H1 (cell line): Measurements from ENCODE around the gene SLC35F6. TPM values are rescaled to one million over a fixed set of nuclear protein-coding genes. Genes with fewer than 3 reads are reported as not detected.

Experiments used
- CTCF ChIA-PET: fragments of 300-600 bp; sonication (Branson Sonifier 250); formaldehyde crosslinking; loops from one replicate; lab custom pipeline; 2021; ENCODE audit not compliant: partially characterized antibody; lab: Charles Lee
- POLR2A ChIA-PET: fragments of 300-600 bp; sonication (Branson Sonifier 250); formaldehyde crosslinking; loops from one replicate; lab custom pipeline; 2021; ENCODE audit warnings: inconsistent platforms; ENCODE audit not compliant: partially characterized antibody; lab: Charles Lee
- DNase-seq, 2 experiments: peaks; one replicate each; pipeline versions ENCODE4 v3.0.0 to v3.0.0-alpha.2; 2010 to 2022; ENCODE audit warnings: low spot score in 2 of 2, low read depth in 1 of 2, mixed read lengths in 1 of 2
- FAIRE-seq: peaks from 2 replicates; lab custom pipeline; 2011; peaks lifted over from hg19 to GRCh38; lab: Jason Lieb, UNC
- H2AFZ ChIP-seq: 2 replicates; pipeline ENCODE4 v1.8.1; 2012; ENCODE audit warnings: low read length, inconsistent platforms
- H2AK5ac ChIP-seq: 2 replicates; pipeline ENCODE4 v1.6.1; 2013; ENCODE audit warnings: low read depth, low read length
- H2BK120ac ChIP-seq: replicated peaks from 2 replicates; pipeline ENCODE3; 2013; ENCODE audit warnings: low read depth, low read length, inconsistent platforms
- H2BK12ac ChIP-seq: 2 replicates; pipeline ENCODE4 v1.6.1; 2013; ENCODE audit warnings: low read depth, low read length
- H2BK15ac ChIP-seq: 2 replicates; pipeline ENCODE4 v1.6.1; 2013; ENCODE audit warnings: low read length
- H2BK20ac ChIP-seq: 2 replicates; pipeline ENCODE4 v1.6.1; 2013; ENCODE audit warnings: low read length
- H2BK5ac ChIP-seq: 2 replicates; pipeline ENCODE4 v1.6.1; 2013; ENCODE audit warnings: low read depth, low read length
- H3K14ac ChIP-seq: 2 replicates; pipeline ENCODE4 v1.6.1; 2013; ENCODE audit warnings: inconsistent platforms; ENCODE audit not compliant: insufficient read length
- H3K18ac ChIP-seq: 2 replicates; pipeline ENCODE4 v1.6.1; 2013; ENCODE audit warnings: low read length; ENCODE audit errors: extremely low read depth
- H3K23ac ChIP-seq: 2 replicates; pipeline ENCODE4 v1.6.1; 2013; ENCODE audit warnings: inconsistent platforms; ENCODE audit not compliant: insufficient read length
- H3K23me2 ChIP-seq: 2 replicates; pipeline ENCODE4 v1.6.1; 2013; ENCODE audit warnings: low read depth, low read length
- H3K27ac ChIP-seq: 2 replicates; pipeline ENCODE4 v1.6.1; 2011; ENCODE audit warnings: low read depth, low read length, inconsistent platforms
- H3K27me3 ChIP-seq, 4 experiments: replicated peaks in 1 of 4; 1 replicate in 1 of 4; 2 replicates in 3 of 4; pipeline versions ENCODE4 v1.6.1 to v1.8.1; 2011 to 2013; ENCODE audit warnings: low read length in 3 of 4, mild to moderate bottlenecking in 3 of 4, inconsistent platforms in 2 of 4, mixed read lengths in 2 of 4, moderate library complexity in 1 of 4; ENCODE audit not compliant: control insufficient read depth in 3 of 4, insufficient read depth in 3 of 4; ENCODE audit errors: extremely low read depth in 1 of 4
- H3K36me3 ChIP-seq, 4 experiments: 2 replicates each; pipeline versions ENCODE4 v1.6.1 to v1.8.1; 2011 to 2013; ENCODE audit warnings: mild to moderate bottlenecking in 4 of 4, low read length in 3 of 4, moderate library complexity in 2 of 4, control low read depth in 1 of 4, inconsistent platforms in 1 of 4; ENCODE audit not compliant: insufficient read depth in 4 of 4, control insufficient read depth in 2 of 4
- H3K4ac ChIP-seq: replicated peaks from 2 replicates; pipeline ENCODE3; 2013; ENCODE audit warnings: low read length, low read depth, mixed read lengths, inconsistent platforms; ENCODE audit not compliant: insufficient read length
- H3K4me1 ChIP-seq, 4 experiments: replicated peaks in 1 of 4; 1 replicate in 1 of 4; 2 replicates in 3 of 4; pipeline versions ENCODE4 v1.6.1 to v1.8.1; 2011 to 2013; ENCODE audit warnings: low read length in 3 of 4, inconsistent platforms in 2 of 4, mixed read lengths in 1 of 4; ENCODE audit not compliant: insufficient read depth in 4 of 4, control insufficient read depth in 3 of 4
- H3K4me2 ChIP-seq, 2 experiments: 2 replicates each; pipeline versions ENCODE4 v1.6.1 to v1.8.1; 2011 to 2013; ENCODE audit warnings: low read depth in 2 of 2, low read length in 2 of 2, control low read depth in 1 of 2, inconsistent platforms in 1 of 2, mild to moderate bottlenecking in 1 of 2; ENCODE audit not compliant: insufficient read depth in 1 of 2
- H3K4me3 ChIP-seq, 4 experiments: fragments of 200-600, 300-600 bp in 1 of 4; sonication (generic), shearing (Covaris generic), sonication (Bioruptor Twin) in 1 of 4; 2 replicates each; pipeline versions ENCODE4 v1.5.1 to v1.8.1; 2011 to 2016; ENCODE audit warnings: low read length in 4 of 4, low read depth in 3 of 4, control low read depth in 2 of 4, inconsistent platforms in 2 of 4, mild to moderate bottlenecking in 2 of 4, mixed read lengths in 1 of 4, moderate library complexity in 1 of 4; ENCODE audit not compliant: insufficient read depth in 2 of 4; ENCODE audit errors: extremely low read depth in 1 of 4
- H3K56ac ChIP-seq: replicated peaks from 2 replicates; pipeline ENCODE3; 2013; ENCODE audit warnings: low read depth, mild to moderate bottlenecking, mixed read lengths, low read length, inconsistent platforms; ENCODE audit not compliant: insufficient read length
- H3K79me1 ChIP-seq: 2 replicates; pipeline ENCODE4 v1.6.1; 2013; ENCODE audit warnings: low read depth, low read length, control low read depth
- H3K79me2 ChIP-seq, 2 experiments: 2 replicates each; pipeline versions ENCODE4 v1.6.1 to v1.8.1; 2012 to 2013; ENCODE audit warnings: low read length in 2 of 2, mild to moderate bottlenecking in 2 of 2, inconsistent platforms in 1 of 2; ENCODE audit not compliant: insufficient read depth in 2 of 2, control insufficient read depth in 1 of 2
- H3K9ac ChIP-seq, 4 experiments: replicated peaks in 1 of 4; 1 replicate in 1 of 4; 2 replicates in 3 of 4; pipeline versions ENCODE4 v1.6.1 to v1.8.1; 2011 to 2013; ENCODE audit warnings: low read depth in 3 of 4, low read length in 3 of 4, control low read depth in 2 of 4, mild to moderate bottlenecking in 2 of 4, moderate library complexity in 2 of 4, inconsistent platforms in 1 of 4; ENCODE audit errors: extremely low read depth in 1 of 4
- H3K9me3 ChIP-seq, 2 experiments: 2 replicates each; pipeline versions ENCODE4 v1.6.1 to v1.8.1; 2012 to 2013; ENCODE audit warnings: mild to moderate bottlenecking in 2 of 2, moderate library complexity in 2 of 2, control low read depth in 1 of 2, inconsistent platforms in 1 of 2, low read depth in 1 of 2, low read length in 1 of 2, mixed read lengths in 1 of 2; ENCODE audit not compliant: insufficient read depth in 2 of 2
- H4K20me1 ChIP-seq, 2 experiments: replicated peaks in 1 of 2; 2 replicates each; pipeline versions ENCODE3 to v1.8.1; 2011 to 2013; ENCODE audit warnings: inconsistent platforms in 2 of 2, low read length in 2 of 2, mild to moderate bottlenecking in 1 of 2; ENCODE audit not compliant: insufficient read depth in 2 of 2, control insufficient read depth in 1 of 2
- H4K5ac ChIP-seq: 2 replicates; pipeline ENCODE4 v1.6.1; 2013; ENCODE audit warnings: low read length, low read depth, mixed read lengths, inconsistent platforms; ENCODE audit not compliant: insufficient read length
- H4K8ac ChIP-seq: 2 replicates; pipeline ENCODE4 v1.8.0; 2013; ENCODE audit warnings: mild to moderate bottlenecking, moderate library complexity, low read length, inconsistent platforms; ENCODE audit not compliant: insufficient read depth; ENCODE audit errors: extremely low read depth
- H4K91ac ChIP-seq: replicated peaks from 2 replicates; pipeline ENCODE3; 2013; ENCODE audit warnings: low read length, mixed read lengths, inconsistent platforms; ENCODE audit not compliant: insufficient read length
- ASH2L ChIP-seq: fragments of 200-600, 300-600 bp; sonication (generic); IDR thresholded peaks from one replicate; pipeline ENCODE4 v1.7.1; 2017; ENCODE audit warnings: low read length
- BACH1 ChIP-seq: IDR thresholded peaks from 2 replicates; pipeline ENCODE4 v1.6.1; 2012; ENCODE audit warnings: low read length, improper control_type of control experiment
- CBX8 ChIP-seq: fragments of 300-800, 300-1000 bp; sonication (generic); IDR thresholded peaks from 2 replicates; pipeline ENCODE4 v1.7.1; 2016; ENCODE audit warnings: low read depth, low read length, borderline replicate concordance
- HDAC6 ChIP-seq: IDR thresholded peaks from one replicate; pipeline ENCODE4 v1.7.1; 2012; ENCODE audit warnings: low read depth, mild to moderate bottlenecking, inconsistent platforms, low read length, moderate library complexity
- JUN ChIP-seq: IDR thresholded peaks from 2 replicates; pipeline ENCODE4 v1.6.1; 2011; ENCODE audit warnings: low read depth, mild to moderate bottlenecking, improper control_type of control experiment, low read length
- KDM4A ChIP-seq: IDR thresholded peaks from one replicate; pipeline ENCODE4 v1.7.1; 2012; ENCODE audit warnings: low read depth, mild to moderate bottlenecking, moderate library complexity, low read length, inconsistent platforms; ENCODE audit not compliant: severe bottlenecking
- NANOG ChIP-seq: IDR thresholded peaks from 2 replicates; pipeline ENCODE4 v1.6.1; 2011; ENCODE audit warnings: low read length, low read depth, mild to moderate bottlenecking, inconsistent platforms; ENCODE audit not compliant: insufficient read depth, poor library complexity, severe bottlenecking
- POLR2A ChIP-seq, 2 experiments: IDR thresholded peaks; 1 replicate in 1 of 2; 2 replicates in 1 of 2; pipeline ENCODE4 v1.6.1; 2011; ENCODE audit warnings: low read depth in 2 of 2, low read length in 2 of 2, mild to moderate bottlenecking in 2 of 2; ENCODE audit errors: control extremely low read depth in 1 of 2
- POLR2AphosphoS5 ChIP-seq: IDR thresholded peaks from 2 replicates; pipeline ENCODE4 v1.6.1; 2011; ENCODE audit warnings: low read depth, low read length
- WGBS, 2 experiments: shearing (Covaris generic) in 1 of 2; methylation state at CpG; one replicate each; pipeline versions ENCODE4 v1.1.6 to v1.1.7; 2013 to 2015; ENCODE audit warnings: low lambda C conversion rate in 2 of 2, mixed read lengths in 2 of 2, inconsistent platforms in 1 of 2, low coverage in 1 of 2, missing lambda C conversion rate in 1 of 2; ENCODE audit not compliant: insufficient replicate concordance in 2 of 2, insufficient coverage in 1 of 2, insufficient read length in 1 of 2; ENCODE audit errors: extremely low coverage in 1 of 2, missing lambda C conversion rate in 1 of 2; 5-methylcytosine and 5-hydroxymethylcytosine counted together
- polyA plus RNA-seq, 7 experiments: library from polyadenylated mRNA; depleted of rRNA in 3 of 7; stranded (reverse) in 5 of 7; unstranded in 2 of 7; fragments of >200 nt in 5 of 7; fragments of 200-250 nt in 2 of 7; gene quantifications; 1 replicate in 5 of 7; 2 replicates in 1 of 7; 4 replicates in 1 of 7; pipeline versions ENCODE4 v1.2.1 to v1.2.3, GENCODE V29; 2011 to 2013; ENCODE audit warnings: missing spikeins in 2 of 7, mixed read lengths in 2 of 7
- total RNA-seq: library from RNA; stranded (reverse); fragmentation: NEBNext Ultra II Directional; extraction: Animal tissue kit (Norgen Biotek cat#: 25700); gene quantifications from 2 replicates; pipeline ENCODE4 v1.2.1, GENCODE V29; 2021
- TF ChIP-seq, protein P1 (sequence below): IDR thresholded peaks from 2 replicates; pipeline ENCODE4 v1.6.1; 2012; ENCODE audit warnings: low read length, inconsistent platforms

The SLC35F6 gene
- total and polyA plus RNA-seq, 2 of the 8 experiments (the other 6 are each of a cell fraction or from before 2014, with no cell fraction given): 11.2 to 13.5 TPM

GRCh38 chr2:26784570-26785234, 20.6 kb downstream of the SLC35F6 start:
- Histone ChIP-seq H2BK12ac (peak overlapping the region; percentile 35; the same call in 1 of the 2 replicates), H4K20me1 (peaks cover 0 to 9% of the 10 kb centered on the region in 2 experiments), H2AFZ (no peak overlapping the region), H3K9ac (no peak overlapping the region; a peak in 1 of 7 replicates), H3K4me2 (peak overlapping the region; percentile 64 to 69; a peak in 3 of 4 replicates), H3K23ac (no peak overlapping the region), H4K91ac (no peak overlapping the region), H3K36me3 (peaks cover 0 to 4% (median 1%) of the 10 kb centered on the region in 4 experiments; a peak in 2 of 8 replicates), H3K4me1 (peaks cover 0 to 1% (median 0%) of the 10 kb centered on the region in 4 experiments; a peak in 2 of 7 replicates), H3K14ac (no peak overlapping the region), H2BK120ac (no peak overlapping the region), H2BK15ac (no peak overlapping the region; the same call in 1 of the 2 replicates), H3K79me2 (peaks cover 0 to 21% of the 10 kb centered on the region in 2 experiments; a peak in 3 of 4 replicates), H3K4ac (no peak overlapping the region), H3K23me2 (peaks cover 8% of the 10 kb centered on the region), H2BK5ac (no peak overlapping the region), H2BK20ac (no peak overlapping the region), H4K8ac (no peak overlapping the region), H3K18ac (no peak overlapping the region), H4K5ac (no peak overlapping the region), H3K27ac (no peak overlapping the region), H3K4me3 (peak overlapping the region in 2 of 4 experiments; percentile 3 to 75; a peak in 4 of 8 replicates), H3K27me3 (peaks cover 0 to 5% (median 4%) of the 10 kb centered on the region in 4 experiments; a peak in 2 of 7 replicates), H3K79me1 (peaks cover 10% of the 10 kb centered on the region; the same call in 1 of the 2 replicates), H2AK5ac (0 out of 2 replicates have a peak overlapping the region, but pooled peaks have one; percentile 8), H3K9me3 (no peaks in the 10 kb centered on the region), H3K56ac (no peak overlapping the region)
- DNase-seq: no peak
- TF ChIP-seq, protein P1, sequence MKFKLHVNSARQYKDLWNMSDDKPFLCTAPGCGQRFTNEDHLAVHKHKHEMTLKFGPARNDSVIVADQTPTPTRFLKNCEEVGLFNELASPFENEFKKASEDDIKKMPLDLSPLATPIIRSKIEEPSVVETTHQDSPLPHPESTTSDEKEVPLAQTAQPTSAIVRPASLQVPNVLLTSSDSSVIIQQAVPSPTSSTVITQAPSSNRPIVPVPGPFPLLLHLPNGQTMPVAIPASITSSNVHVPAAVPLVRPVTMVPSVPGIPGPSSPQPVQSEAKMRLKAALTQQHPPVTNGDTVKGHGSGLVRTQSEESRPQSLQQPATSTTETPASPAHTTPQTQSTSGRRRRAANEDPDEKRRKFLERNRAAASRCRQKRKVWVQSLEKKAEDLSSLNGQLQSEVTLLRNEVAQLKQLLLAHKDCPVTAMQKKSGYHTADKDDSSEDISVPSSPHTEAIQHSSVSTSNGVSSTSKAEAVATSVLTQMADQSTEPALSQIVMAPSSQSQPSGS: no peak
- TF ChIP-seq POLR2A (IDR thresholded peaks at IDR 0.05; ENCODE audit: control extremely low read depth in 1 of 2, low read depth in 2 of 2, low read length in 2 of 2) (no peak), BACH1 (no peak), JUN (no peak), NANOG (no peak), CBX8 (no peak), HDAC6 (no peak), KDM4A (no peak), ASH2L (no peak), POLR2AphosphoS5 (no peak)
- no peak for FAIRE-seq
- 92% methylated on average over 19 of the region's 19 CpGs; no CpG with 5 or more reads in 1 of the 2 experiments for WGBS, 2 experiments
- POLR2A ChIA-PET: interaction anchor here (0.7 kb wide), 1 partner anchor 160 kb away, joined by 3 read pairs; no protein-coding TSS in a partner anchor
- CTCF ChIA-PET: interaction anchor here (0.7 kb wide), 1 partner anchor 36 kb away, joined by 3 read pairs; no protein-coding TSS in a partner anchor
